Activated CD8-positive, alpha-beta memory T cell treated with anti-CD3 and anti-CD28 coated beads for 48 hours (primary cell): ENCODE measurements around the gene PEAK1.

ENCODE experiments used
- DNase-seq, 3 experiments: peaks; one replicate each; pipeline ENCODE4 v3.0.0-alpha.2; 2020; ENCODE audit warnings: low read depth in 2 of 3, low spot score in 2 of 3

Gene PEAK1

GRCh38 chr15:77143191-77143590 lies 276.7 kb downstream of the PEAK1 start:
- DNase-seq: no peak

- DNase-seq: no peak
These were observed 279.7 kb downstream of the PEAK1 start for GRCh38 chr15:77140220-77140619.

- DNase-seq: no peak
These were observed 280.6 kb downstream of the PEAK1 start for GRCh38 chr15:77139312-77139711.

- no peak for DNase-seq
These were observed 281.8 kb downstream of the PEAK1 start for GRCh38 chr15:77138167-77138522.

DNA sequence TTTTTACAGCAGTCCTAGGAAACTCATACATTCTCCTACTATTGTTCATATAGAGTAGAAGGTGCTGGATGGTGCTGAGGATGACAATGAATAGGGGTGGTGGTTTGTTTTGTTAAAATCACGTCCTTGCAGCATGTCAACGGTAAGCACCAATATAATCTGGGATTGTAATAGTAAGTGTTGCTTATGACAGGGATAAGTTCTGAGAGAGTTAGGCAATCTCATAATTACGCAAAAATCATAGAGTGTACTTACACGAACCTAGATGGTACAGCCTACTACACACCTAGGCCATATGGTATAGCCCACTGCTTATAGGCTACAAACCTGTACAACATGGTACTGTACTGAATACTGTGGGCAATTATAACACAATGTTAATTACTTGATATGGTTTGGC lies 284.7 kb downstream of the PEAK1 start:
- DNase-seq: no peak

DNA sequence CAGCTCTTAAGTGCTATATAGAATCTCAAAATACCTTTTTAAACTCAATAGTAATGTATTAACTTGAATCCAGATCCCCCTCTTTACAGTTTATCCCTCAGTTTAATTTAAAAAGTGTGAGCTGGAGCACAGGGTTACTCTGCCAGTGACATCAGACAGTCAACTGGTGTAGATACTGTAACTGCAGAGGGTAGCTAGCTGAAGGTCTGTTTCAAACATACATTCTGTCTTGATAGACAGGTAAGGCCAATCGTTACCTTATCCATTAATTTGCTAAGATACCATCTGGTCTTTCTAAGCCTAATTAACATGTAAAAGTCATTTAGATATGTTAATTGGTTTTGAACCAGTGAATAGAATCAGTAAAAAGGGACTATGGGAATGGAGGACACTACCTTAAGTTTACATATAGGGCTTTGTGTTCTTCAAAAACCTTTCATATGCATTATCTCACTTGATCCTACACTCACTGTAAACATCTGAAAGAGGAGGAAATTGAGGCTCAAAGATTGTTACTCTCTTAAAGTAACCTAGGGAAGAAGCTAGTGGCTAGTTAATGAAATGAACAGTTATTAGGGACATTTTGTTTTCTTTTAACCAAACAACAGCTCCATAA lies 289.5 kb downstream of the PEAK1 start:
- no peak for DNase-seq

GRCh38 chr15:77127626-77128025 lies 292.3 kb downstream of the PEAK1 start:
- no peak for DNase-seq

DNA sequence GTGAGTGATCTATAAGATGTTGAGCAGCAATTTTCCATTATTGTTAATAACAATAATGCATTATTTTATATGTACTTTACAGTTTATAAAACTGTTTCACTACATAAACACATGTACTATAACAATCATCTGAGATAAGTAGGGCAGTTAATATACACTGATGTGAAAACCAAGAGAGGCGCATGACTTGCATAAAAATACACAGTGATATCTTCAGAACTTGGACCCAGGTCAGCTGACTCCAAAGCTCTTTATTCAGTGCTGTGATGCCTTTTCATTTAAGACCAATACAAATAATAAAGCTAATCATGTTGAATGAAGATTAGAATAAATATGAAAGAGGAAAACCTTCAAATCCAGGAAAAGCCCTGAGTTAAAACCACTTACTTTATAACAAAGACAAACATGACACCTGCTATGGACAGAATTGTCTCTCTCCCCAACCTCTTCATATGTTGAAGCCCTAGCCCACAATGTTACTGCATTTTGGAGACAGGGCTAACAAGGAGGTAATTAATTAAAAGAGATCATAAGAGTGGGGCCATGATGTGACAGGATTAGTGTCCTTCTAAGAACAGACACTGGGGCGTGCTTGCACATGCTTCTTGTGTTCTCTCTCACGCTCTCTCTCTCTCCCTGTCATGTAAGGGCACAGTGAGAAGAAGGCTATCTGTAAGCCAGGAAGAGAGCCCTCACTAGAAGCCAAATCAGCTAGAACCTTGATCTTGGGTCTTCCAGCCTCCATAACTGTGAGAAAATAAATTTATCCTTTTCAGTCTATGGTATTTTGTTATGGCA lies 293.2 kb downstream of the PEAK1 start:
- no peak for DNase-seq

- DNase-seq: no peak
These were observed 296.1 kb downstream of the PEAK1 start for GRCh38 chr15:77123854-77124253.

- no peak for DNase-seq
These were observed 297.3 kb downstream of the PEAK1 start for GRCh38 chr15:77122576-77122975.

- no peak for DNase-seq
These were observed 298.3 kb downstream of the PEAK1 start for GRCh38 chr15:77121599-77121998.

GRCh38 chr15:77120576-77120975 lies 299.3 kb downstream of the PEAK1 start:
- no peak for DNase-seq

DNA sequence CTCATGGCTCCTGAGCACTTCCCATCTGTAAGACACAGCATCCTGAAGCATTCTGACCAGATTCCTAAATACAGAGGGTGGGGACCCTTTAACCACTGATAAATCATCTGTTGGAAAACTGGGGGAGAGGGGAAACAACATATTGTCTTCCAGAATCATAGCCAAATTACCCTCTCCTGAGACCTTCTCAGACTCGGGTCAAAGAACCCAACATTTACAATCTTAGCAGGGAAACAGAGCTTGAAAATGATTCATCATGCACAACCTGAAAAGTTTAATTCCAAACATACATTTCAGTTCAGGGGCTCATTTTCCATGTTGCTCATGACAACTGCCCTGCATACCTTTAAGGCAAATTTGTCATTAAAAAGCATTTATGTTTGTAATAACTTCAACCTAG lies 300.5 kb downstream of the PEAK1 start:
- DNase-seq: no peak

DNA sequence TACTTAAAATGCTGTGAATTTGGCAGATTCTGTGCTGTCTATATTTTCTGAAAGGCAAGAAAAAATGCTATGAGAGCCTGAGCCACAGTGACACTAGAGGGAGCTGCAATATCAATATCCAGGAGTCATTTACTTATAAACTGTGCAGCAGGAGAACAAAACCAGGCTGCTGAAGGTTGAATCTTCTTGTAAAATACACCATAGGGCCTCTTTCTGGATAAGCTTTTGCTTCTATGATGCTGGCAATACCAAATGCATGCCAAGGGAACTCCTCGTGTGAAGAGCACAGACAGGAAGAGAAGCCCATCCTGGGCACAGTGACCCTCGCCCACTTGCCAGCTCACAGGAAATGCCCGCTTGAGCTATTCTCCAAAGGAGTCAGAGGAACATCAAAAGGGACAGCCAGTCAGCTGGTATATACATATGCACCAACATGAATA lies 301.0 kb downstream of the PEAK1 start:
- no peak for DNase-seq

GRCh38 chr15:77115179-77115578 lies 304.7 kb downstream of the PEAK1 start:
- DNase-seq: no peak

GRCh38 chr15:77112838-77113504 lies 306.9 kb downstream of the PEAK1 start:
- DNase-seq: no peak

DNA sequence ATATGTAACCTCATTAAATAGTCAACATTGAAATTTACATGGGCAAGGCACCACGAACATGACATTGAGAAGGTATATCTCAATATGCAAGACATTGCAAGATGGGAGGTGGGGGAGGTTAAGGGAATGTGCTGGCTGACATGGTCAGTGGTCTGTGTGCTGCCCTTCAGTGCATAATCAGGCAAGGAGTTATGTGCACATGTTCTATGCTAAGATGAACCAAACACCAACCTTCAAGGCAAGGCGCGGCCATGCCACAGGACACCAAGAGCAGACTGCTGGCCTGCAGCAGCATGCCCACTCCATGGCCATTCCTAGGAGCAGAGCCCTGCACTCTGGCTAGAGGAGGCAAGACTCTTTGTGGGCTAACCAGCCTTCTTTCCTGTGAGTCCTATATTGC lies 308.1 kb downstream of the PEAK1 start:
- no peak for DNase-seq

DNA sequence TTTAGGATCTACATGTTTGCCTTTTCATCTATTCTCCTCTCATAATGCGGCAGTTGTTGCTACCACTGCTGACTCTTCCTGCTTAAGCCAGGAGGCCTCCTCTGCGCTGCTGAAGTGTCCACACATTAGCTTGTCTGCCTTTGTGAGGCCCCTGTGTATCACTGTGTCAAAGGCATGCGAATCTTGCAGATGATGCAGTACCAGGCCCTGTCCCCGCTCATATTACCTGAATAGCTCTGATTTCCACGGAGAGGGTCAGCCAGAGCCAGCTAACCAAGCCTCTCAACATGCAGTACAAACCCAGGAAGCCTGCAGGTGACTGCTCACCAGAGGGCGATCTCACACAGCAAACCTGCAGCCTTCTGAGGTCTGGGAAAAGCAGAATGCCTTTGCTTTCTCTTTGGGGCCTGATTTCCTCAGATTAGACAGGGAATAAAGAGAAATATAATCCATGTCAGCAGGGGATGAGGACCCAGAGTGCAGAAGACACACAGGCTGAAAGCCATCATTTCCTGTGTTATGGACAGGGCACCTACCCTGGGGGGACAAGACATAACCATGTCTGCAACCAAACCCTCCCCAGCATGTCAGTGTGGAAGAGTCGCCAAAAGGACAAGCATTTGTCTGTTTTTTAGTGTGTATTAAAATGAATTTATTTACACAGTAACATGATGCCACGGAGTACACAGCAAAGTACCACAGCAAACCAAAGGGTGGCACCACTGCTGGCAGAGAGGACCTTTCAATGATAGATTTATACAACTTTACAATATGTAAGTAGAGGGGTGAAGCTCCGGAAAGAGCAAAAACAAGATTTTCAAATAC lies 312.2 kb downstream of the PEAK1 start:
- DNase-seq: no peak

DNA sequence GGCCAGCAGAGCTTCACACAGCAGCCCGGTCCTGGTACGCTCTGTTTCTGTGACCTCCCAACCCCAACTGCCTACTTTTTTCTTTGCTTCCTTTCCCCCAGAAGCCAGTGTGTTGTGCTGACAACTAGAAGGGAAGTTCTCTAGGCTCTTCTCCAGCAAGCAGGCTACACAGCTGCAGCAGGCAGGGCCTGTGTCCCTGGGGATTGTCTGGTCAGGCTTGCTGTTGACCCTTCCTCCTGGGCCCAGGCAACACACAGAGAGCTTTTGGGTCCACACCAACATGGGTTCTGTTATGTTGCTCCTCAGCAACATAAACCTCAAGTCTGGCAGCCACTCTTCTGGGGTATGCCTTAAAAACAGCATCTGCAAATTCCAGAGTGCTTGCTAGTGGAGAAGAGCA lies 312.8 kb downstream of the PEAK1 start:
- DNase-seq: no peak

DNA sequence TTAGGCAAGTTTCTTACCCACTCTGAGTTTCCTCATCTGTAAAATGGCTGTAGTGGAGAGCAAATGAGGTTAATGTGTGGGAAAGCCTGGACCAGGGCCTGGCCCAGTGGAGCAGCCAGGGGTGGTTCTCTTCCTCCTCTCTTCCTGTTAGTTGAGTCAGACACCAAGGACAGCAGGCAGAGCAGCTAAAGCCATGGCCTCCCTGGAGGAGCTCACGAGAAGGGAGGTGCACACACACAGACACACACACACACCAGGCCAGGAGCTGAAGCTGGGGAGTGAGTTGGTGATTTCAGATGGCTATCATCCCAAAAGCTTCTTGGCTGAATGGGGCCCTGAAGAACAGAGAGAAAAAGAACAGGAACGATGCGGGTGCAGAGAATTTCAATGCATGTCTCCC lies 315.7 kb downstream of the PEAK1 start:
- no peak for DNase-seq

DNA sequence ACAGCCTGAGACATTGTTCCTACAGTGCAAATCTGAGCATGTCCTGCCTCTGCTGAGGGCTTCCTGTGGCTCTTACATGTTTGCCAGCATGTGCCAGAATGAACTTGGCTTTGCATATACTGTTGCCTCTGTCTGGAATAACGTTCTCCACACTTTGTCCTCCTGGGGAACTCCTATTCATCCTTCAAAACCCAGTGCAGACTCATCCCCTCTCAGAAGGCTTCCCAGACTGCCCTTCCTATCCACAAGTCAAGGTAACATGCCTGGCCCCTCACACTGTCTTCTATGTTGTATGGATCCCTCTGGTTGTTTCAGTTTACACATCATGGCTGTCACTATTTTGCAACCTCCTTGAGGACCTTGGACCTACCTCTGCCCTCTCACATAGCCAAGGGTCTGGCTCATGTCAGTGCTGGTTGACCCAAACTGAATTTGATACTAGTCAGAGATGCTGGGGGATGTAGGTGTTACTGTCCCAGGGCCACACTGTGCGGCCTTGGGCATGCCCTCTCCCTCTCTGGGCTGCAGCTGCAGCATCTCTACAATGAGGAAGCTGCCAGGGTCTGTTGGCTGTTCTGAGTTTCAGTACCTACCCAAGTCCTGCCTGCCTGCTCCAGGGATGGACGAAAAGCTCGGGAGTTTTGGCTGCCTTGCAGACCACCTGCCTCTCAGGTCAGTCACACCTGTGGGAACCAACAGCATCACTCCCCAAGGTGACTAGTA lies 320.0 kb downstream of the PEAK1 start:
- no peak for DNase-seq
